ENCODE data around the gene SYNCRIP. TPM values are rescaled to one million over a fixed set of nuclear protein-coding genes. Genes with fewer than 3 reads are reported as not detected.

Gene SYNCRIP
- total and polyA plus RNA-seq, 2 donors (not counting 1 experiment from before 2014, with no cell fraction given): 29.2 to 44.3 TPM

GRCh38 chr6:85644279-85644762 is 1.6 kb upstream of the SYNCRIP start:
- Histone ChIP-seq H3K27ac (ENCODE audit: insufficient read depth, low read length) (peak overlapping the region; percentile 86), H2AFZ (ENCODE audit: low read length) (peak overlapping the region; percentile 50), H3K36me3 (ENCODE audit: control insufficient read depth, insufficient read depth, low read length) (no peaks in the 10 kb centered on the region), H3K4me3 (replicated peaks in 1 of 4; ENCODE audit: control extremely low read depth in 1 of 4, insufficient read depth in 1 of 4, low read depth in 3 of 4, low read length in 4 of 4) (peak overlapping the region; percentile 33 to 73 (median 52)), H3K4me1 (ENCODE audit: control insufficient read depth, extremely low read depth, insufficient read depth, low read length) (peaks cover 5% of the 10 kb centered on the region), H3K9me3 (ENCODE audit: control insufficient read depth, insufficient read depth, low read depth, low read length) (no peaks in the 10 kb centered on the region), H3K4me2 (ENCODE audit: extremely low read depth, insufficient read depth, low read length) (peak overlapping the region; percentile 90), H3K79me2 (ENCODE audit: control insufficient read depth, insufficient read depth, low read length) (peaks cover 36% of the 10 kb centered on the region), H3K27me3 (ENCODE audit: control insufficient read depth, insufficient read depth, low read length) (no peaks in the 10 kb centered on the region), H4K20me1 (ENCODE audit: control insufficient read depth, extremely low read depth, insufficient read depth, low read length) (no peaks in the 10 kb centered on the region), H3K9ac (ENCODE audit: insufficient read depth, low read length) (peak overlapping the region; percentile 84)
- no peak for TF ChIP-seq CTCF (conservative IDR thresholded peaks at IDR 0.05 in 1 of 2, IDR thresholded peaks at IDR 0.05 in 1 of 2; ENCODE audit: low read depth in 1 of 2, low read length in 2 of 2)
- no peak for TF ChIP-seq EZH2 (IDR thresholded peaks at IDR 0.05; ENCODE audit: low read length, missing control alignments)
- no peak for DNase-seq (ENCODE audit: low read depth in 2 of 2)

DNA sequence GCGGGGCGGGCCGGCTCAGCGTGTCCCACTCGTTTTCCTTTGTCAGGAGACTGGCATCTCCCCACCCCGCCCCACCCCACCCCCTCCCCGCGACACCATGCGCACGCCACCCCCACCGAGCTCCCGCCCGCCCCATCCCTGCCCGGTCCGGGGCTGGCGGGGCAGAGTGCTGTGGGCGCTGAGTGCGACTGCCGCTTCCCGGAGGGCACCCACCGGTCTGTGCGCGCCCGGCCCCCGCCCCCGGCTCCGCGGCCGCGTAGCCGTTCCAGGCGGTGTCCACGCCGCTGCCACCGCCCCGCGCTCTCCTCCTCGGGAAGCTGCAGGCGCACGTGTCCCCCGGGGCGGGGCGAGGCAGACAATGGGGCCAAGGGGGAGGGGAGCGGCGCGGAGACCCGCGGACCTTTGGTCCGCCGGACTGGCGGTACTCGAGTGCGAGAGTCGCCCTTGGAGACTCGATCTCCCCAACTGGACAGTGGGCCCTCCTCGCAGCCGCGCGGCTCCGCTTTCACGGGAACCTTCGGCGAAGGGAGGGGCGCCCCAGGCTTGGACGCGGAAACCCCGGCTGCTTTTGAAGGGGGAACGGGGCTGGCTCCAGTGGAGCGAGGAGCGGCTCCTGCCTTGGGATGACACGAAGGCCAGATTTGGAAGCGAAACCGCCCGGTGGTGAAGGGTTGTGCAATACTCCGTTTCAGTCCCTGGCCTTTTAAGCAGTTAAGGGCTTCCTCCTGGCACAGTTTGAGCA is 1.0 kb upstream of the SYNCRIP start:
- H3K27ac ChIP-seq (ENCODE audit: insufficient read depth, low read length): peak overlapping the region; percentile 86
- H3K27me3 ChIP-seq (ENCODE audit: control insufficient read depth, insufficient read depth, low read length): no peaks in the 10 kb centered on the region
- H3K36me3 ChIP-seq (ENCODE audit: control insufficient read depth, insufficient read depth, low read length): peaks cover 2% of the 10 kb centered on the region
- H3K4me1 ChIP-seq (ENCODE audit: control insufficient read depth, extremely low read depth, insufficient read depth, low read length): peaks cover 7% of the 10 kb centered on the region
- no peaks in the 10 kb centered on the region for H3K9me3 ChIP-seq (ENCODE audit: control insufficient read depth, insufficient read depth, low read depth, low read length)
- H3K4me2 ChIP-seq (ENCODE audit: extremely low read depth, insufficient read depth, low read length): peak overlapping the region; percentile 90
- peak overlapping the region; percentile 33 to 73 (median 52) for H3K4me3 ChIP-seq (replicated peaks in 1 of 4; ENCODE audit: control extremely low read depth in 1 of 4, insufficient read depth in 1 of 4, low read depth in 3 of 4, low read length in 4 of 4)
- peak; percentile 94 to 98 for DNase-seq (ENCODE audit: low read depth in 2 of 2)
- no peaks in the 10 kb centered on the region for H4K20me1 ChIP-seq (ENCODE audit: control insufficient read depth, extremely low read depth, insufficient read depth, low read length)
- peaks cover 42% of the 10 kb centered on the region for H3K79me2 ChIP-seq (ENCODE audit: control insufficient read depth, insufficient read depth, low read length)
- peak overlapping the region; percentile 84 for H3K9ac ChIP-seq (ENCODE audit: insufficient read depth, low read length)
- TF ChIP-seq CTCF (conservative IDR thresholded peaks at IDR 0.05 in 1 of 2, IDR thresholded peaks at IDR 0.05 in 1 of 2; ENCODE audit: low read depth in 1 of 2, low read length in 2 of 2) (no peak), EZH2 (IDR thresholded peaks at IDR 0.05; ENCODE audit: low read length, missing control alignments) (no peak)
- peak overlapping the region; percentile 21 for H2AFZ ChIP-seq (ENCODE audit: low read length)

DNA sequence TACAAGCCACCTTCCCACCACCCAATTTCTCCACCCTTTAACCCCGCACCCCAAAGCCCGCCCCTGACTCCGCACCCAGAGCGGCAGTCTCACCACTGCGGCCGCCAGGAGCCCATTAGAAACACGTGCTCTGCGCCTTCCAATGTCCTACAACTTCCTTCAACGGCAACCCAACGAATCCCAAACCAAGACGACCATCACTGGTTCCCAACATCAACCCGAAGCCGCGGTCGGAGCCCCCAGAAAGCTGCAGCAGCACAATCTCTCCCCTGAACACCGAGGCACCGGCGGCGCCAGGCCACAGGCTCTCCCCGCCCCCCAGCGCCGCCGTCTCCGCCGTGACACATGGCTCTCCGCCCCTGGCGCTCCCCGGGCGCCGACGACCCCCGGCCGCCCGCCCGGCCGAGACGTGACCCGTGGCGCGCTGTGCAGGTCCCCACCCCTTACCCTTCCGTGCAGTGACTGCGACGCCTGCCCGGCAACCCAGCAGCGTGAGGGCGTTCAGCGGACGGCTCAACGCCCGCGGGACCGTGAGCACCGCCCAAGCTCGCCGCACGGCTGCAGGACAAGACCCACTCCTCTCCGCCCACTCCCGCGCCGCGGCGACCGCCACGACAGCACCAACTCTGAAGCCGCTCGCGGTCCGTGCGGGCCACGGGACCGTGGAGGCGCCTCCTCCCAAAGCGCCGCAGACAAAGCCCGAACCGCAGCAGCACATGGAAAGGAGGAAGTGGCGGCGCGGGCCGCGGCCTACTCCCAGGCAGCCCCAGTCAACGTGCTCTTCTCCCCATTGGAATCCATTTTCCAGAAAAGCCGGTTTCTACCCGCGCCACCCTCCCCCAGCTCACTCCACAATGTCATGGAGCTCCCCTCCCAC is 551 bp downstream of the SYNCRIP start:
- H2AFZ ChIP-seq (ENCODE audit: low read length): peak overlapping the region; percentile 47
- H3K4me1 ChIP-seq (ENCODE audit: control insufficient read depth, extremely low read depth, insufficient read depth, low read length): peaks cover 7% of the 10 kb centered on the region
- H3K27me3 ChIP-seq (ENCODE audit: control insufficient read depth, insufficient read depth, low read length): no peaks in the 10 kb centered on the region
- peak overlapping the region; percentile 91 to 99 (median 98) for H3K4me3 ChIP-seq (replicated peaks in 1 of 4; ENCODE audit: control extremely low read depth in 1 of 4, insufficient read depth in 1 of 4, low read depth in 3 of 4, low read length in 4 of 4)
- DNase-seq (ENCODE audit: low read depth in 2 of 2): peak; percentile 49 to 55
- no peak for TF ChIP-seq CTCF (conservative IDR thresholded peaks at IDR 0.05 in 1 of 2, IDR thresholded peaks at IDR 0.05 in 1 of 2; ENCODE audit: low read depth in 1 of 2, low read length in 2 of 2)
- no peak for TF ChIP-seq EZH2 (IDR thresholded peaks at IDR 0.05; ENCODE audit: low read length, missing control alignments)
- H3K36me3 ChIP-seq (ENCODE audit: control insufficient read depth, insufficient read depth, low read length): peaks cover 2% of the 10 kb centered on the region
- H4K20me1 ChIP-seq (ENCODE audit: control insufficient read depth, extremely low read depth, insufficient read depth, low read length): no peaks in the 10 kb centered on the region
- H3K27ac ChIP-seq (ENCODE audit: insufficient read depth, low read length): peak overlapping the region; percentile 100
- H3K9me3 ChIP-seq (ENCODE audit: control insufficient read depth, insufficient read depth, low read depth, low read length): no peaks in the 10 kb centered on the region
- peaks cover 58% of the 10 kb centered on the region for H3K79me2 ChIP-seq (ENCODE audit: control insufficient read depth, insufficient read depth, low read length)
- no peak overlapping the region for H3K4me2 ChIP-seq (ENCODE audit: extremely low read depth, insufficient read depth, low read length)
- peak overlapping the region; percentile 99 for H3K9ac ChIP-seq (ENCODE audit: insufficient read depth, low read length)

Measured in fibroblast of lung (primary cell).